K562 (cell line): ENCODE data around the gene NKX2-1. TPM values are rescaled to one million over a fixed set of nuclear protein-coding genes. Genes with fewer than 3 reads are reported as not detected.

Source experiments
- ATAC-seq: fragments of 200-7000 bp; cut with Tn5 transposase; 3 replicates; pipeline ENCODE4 v1.9.1; 2020; ENCODE audit warnings: moderate library complexity
- BruUV-seq: library from RNA; stranded (reverse); fragments of 400-500 nt; replicated peaks from 2 replicates; lab custom pipeline; 2021; lab: Mats Ljungman, UMichigan
- CTCF ChIA-PET: fragments of 300-600 bp; formaldehyde crosslinking; extraction: SDS; loops from one replicate; lab custom pipeline; 2021; ENCODE audit warnings: low intra/inter-chr PET ratio; lab: Yijun Ruan, JAX
- POLR2A ChIA-PET: fragments of 300-600, 350-650 bp; sonication (Branson Sonifier 250); formaldehyde crosslinking; extraction: SDS; loops from one replicate; lab custom pipeline; 2021; ENCODE audit warnings: antibody characterized with exemption, inconsistent platforms; lab: Yijun Ruan, JAX
- DNase-seq, 4 experiments: peaks; one replicate each; pipeline versions ENCODE4 v3.0.0 to v3.0.0-alpha.2; 2011 to 2018; ENCODE audit warnings: low spot score in 3 of 4, mixed read lengths in 3 of 4; ENCODE audit errors: extremely low read depth in 1 of 4
- FAIRE-seq: peaks from 2 replicates; lab custom pipeline; 2011; peaks lifted over from hg19 to GRCh38; lab: Jason Lieb, UNC
- H2AFZ ChIP-seq: 2 replicates; pipeline ENCODE4 v1.6.0; 2011; ENCODE audit warnings: low read depth, low read length, control low read depth, inconsistent platforms
- H3K27ac ChIP-seq: fragments of 200-600 bp; 3 replicates; pipeline ENCODE4 v1.8.0; 2011; ENCODE audit warnings: low read depth, mild to moderate bottlenecking, control low read depth, inconsistent platforms, low read length, moderate library complexity, mixed read lengths; ENCODE audit errors: extremely low read depth
- H3K27me3 ChIP-seq, 2 experiments: fragments of 300-600 bp in 1 of 2; 2 replicates in 1 of 2; 3 replicates in 1 of 2; pipeline versions ENCODE4 v1.6.0 to v1.8.0; 2011; ENCODE audit warnings: inconsistent platforms in 2 of 2, low read length in 2 of 2, mild to moderate bottlenecking in 1 of 2, mixed read lengths in 1 of 2, moderate library complexity in 1 of 2; ENCODE audit not compliant: control insufficient read depth in 2 of 2, insufficient read depth in 2 of 2
- H3K36me3 ChIP-seq: fragments of 300-600 bp; 3 replicates; pipeline ENCODE4 v1.8.0; 2011; ENCODE audit warnings: mild to moderate bottlenecking, low read length, inconsistent platforms; ENCODE audit not compliant: control insufficient read depth, insufficient read depth
- H3K4me1 ChIP-seq, 2 experiments: fragments of 200-600 bp in 1 of 2; replicated peaks in 1 of 2; 2 replicates in 1 of 2; 3 replicates in 1 of 2; pipeline versions ENCODE4 v1.5.1 to v1.8.0; 2011; ENCODE audit warnings: inconsistent platforms in 2 of 2, low read length in 2 of 2, mild to moderate bottlenecking in 1 of 2, mixed read lengths in 1 of 2, moderate library complexity in 1 of 2; ENCODE audit not compliant: control insufficient read depth in 2 of 2, insufficient read depth in 2 of 2
- H3K4me2 ChIP-seq: 2 replicates; pipeline ENCODE4 v1.6.1; 2011; ENCODE audit warnings: low read length, control low read depth, inconsistent platforms, mixed read lengths; ENCODE audit not compliant: insufficient read depth
- H3K4me3 ChIP-seq: fragments of 200-600 bp; sonication (generic), shearing (Covaris generic); 2 replicates; pipeline ENCODE4 v1.5.1; 2016; ENCODE audit warnings: control low read depth, inconsistent platforms
- H3K79me2 ChIP-seq: fragments of 200-600 bp; 3 replicates; pipeline ENCODE4 v1.8.0; 2011; ENCODE audit warnings: low read length, inconsistent platforms; ENCODE audit not compliant: control insufficient read depth, insufficient read depth
- H3K9ac ChIP-seq, 2 experiments: 2 replicates each; pipeline versions ENCODE4 v1.6.0 to v1.6.1; 2011; ENCODE audit warnings: low read depth in 2 of 2, low read length in 2 of 2, control low read depth in 1 of 2, inconsistent platforms in 1 of 2, mild to moderate bottlenecking in 1 of 2, mixed read lengths in 1 of 2; ENCODE audit not compliant: insufficient read depth in 1 of 2
- H3K9me1 ChIP-seq: one replicate; pipeline ENCODE4 v1.6.0; 2011; ENCODE audit warnings: inconsistent platforms, mild to moderate bottlenecking, low read length, moderate library complexity; ENCODE audit not compliant: control insufficient read depth, insufficient read depth
- H3K9me3 ChIP-seq: replicated peaks from 2 replicates; pipeline ENCODE4 v1.5.1; 2011; ENCODE audit warnings: low read depth, low read length, inconsistent platforms; ENCODE audit not compliant: control insufficient read depth, insufficient read depth
- H4K20me1 ChIP-seq: replicated peaks from 2 replicates; pipeline ENCODE4 v1.6.1; 2011; ENCODE audit warnings: low read length, inconsistent platforms, mixed read lengths; ENCODE audit not compliant: control insufficient read depth, insufficient read depth
- FUS ChIP-seq: fragments of 200-400 bp; formaldehyde crosslinking; optimal IDR thresholded peaks from 2 replicates; pipeline ENCODE3; 2017; ENCODE audit warnings: low read depth, low read length
- JUN ChIP-seq, 2 experiments: sonication (generic) in 1 of 2; formaldehyde crosslinking in 1 of 2; IDR thresholded peaks; 2 replicates each; pipeline versions ENCODE4 v1.6.1 to v1.8.0; 2012 to 2022; ENCODE audit warnings: borderline replicate concordance in 2 of 2, mild to moderate bottlenecking in 2 of 2, improper control_type of control experiment in 1 of 2, low read depth in 1 of 2, low read length in 1 of 2, missing genetic modification reagents in 1 of 2
- MAFF ChIP-seq: IDR thresholded peaks from 2 replicates; pipeline ENCODE4 v1.6.1; 2012; ENCODE audit warnings: low read length, improper control_type of control experiment
- MCM7 ChIP-seq, 2 experiments: fragments of 450-650 bp; IDR thresholded peaks; 2 replicates each; pipeline ENCODE4 v1.6.1; 2016 to 2018
- NFYB ChIP-seq: IDR thresholded peaks from 2 replicates; pipeline ENCODE4 v1.6.1; 2011; ENCODE audit warnings: mild to moderate bottlenecking, moderate library complexity; ENCODE audit not compliant: insufficient read length; ENCODE audit errors: extremely low read depth
- POLR2AphosphoS2 ChIP-seq: IDR thresholded peaks from 2 replicates; pipeline ENCODE4 v1.6.1; 2012; ENCODE audit warnings: low read length, improper control_type of control experiment
- SAFB ChIP-seq: fragments of 200-400 bp; formaldehyde crosslinking; IDR thresholded peaks from 2 replicates; pipeline ENCODE4 v1.6.1; 2017; ENCODE audit warnings: low read depth, low read length, borderline replicate concordance
- SETDB1 ChIP-seq: IDR thresholded peaks from one replicate; pipeline ENCODE4 v1.6.1; 2012; ENCODE audit warnings: low read length, control low read depth, inconsistent platforms
- ZNF311 ChIP-seq: fragments of 250-450 bp; sonication (Bioruptor Pico); IDR thresholded peaks from 2 replicates; pipeline ENCODE4 v1.4.0; 2020; ENCODE audit warnings: mild to moderate bottlenecking, moderate library complexity
- WGBS: fragments of 100-300 bp; shearing (Covaris generic); methylation state at CpG from one replicate; pipeline ENCODE4 v1.1.6; 2016; ENCODE audit warnings: low coverage, mixed read lengths; ENCODE audit not compliant: insufficient coverage; ENCODE audit errors: missing lambda C conversion rate; 5-methylcytosine and 5-hydroxymethylcytosine counted together
- in situ Hi-C: fragments of 300-500 bp; cut with MboI; formaldehyde crosslinking; loops from 4 replicates; pipeline ENCODE4 v1.15.0; 2018; ENCODE audit warnings: inconsistent platforms, mixed read lengths
- intact Hi-C: fragments of 100-400 bp; cut with micrococcal nuclease; formaldehyde crosslinking; loops from 2 replicates; pipeline ENCODE4 v1.14.2; 2022
- polyA plus RNA-seq, 8 experiments: library from polyadenylated mRNA; depleted of rRNA in 4 of 8; stranded (reverse) in 5 of 8; unstranded in 3 of 8; fragments of >200 nt; fragmentation: Nextera tagmentation in 2 of 8; fragmentation: Illumina TruSeq in 1 of 8; extraction: Ambion mirVana in 2 of 8; extraction: Trizol in 1 of 8; gene quantifications; 2 replicates each; pipeline versions ENCODE4 v1.2.1 to v1.2.3, GENCODE V29; 2011 to 2014; ENCODE audit warnings: inconsistent platforms in 1 of 8, missing spikeins in 1 of 8
- total RNA-seq, 7 experiments: library from RNA; depleted of rRNA in 6 of 7; stranded (reverse); fragments of >200 nt in 6 of 7; fragmentation: Illumina TruSeq in 2 of 7; extraction: Trizol in 2 of 7; gene quantifications; 2 replicates each; pipeline versions ENCODE4 v1.2.1 to v1.2.3, GENCODE V29; 2011 to 2021; ENCODE audit warnings: low replicate concordance in 1 of 7
- TF ChIP-seq, protein P1 (sequence below): fragments of 250-450 bp; sonication (Bioruptor Pico); IDR thresholded peaks from 2 replicates; pipeline ENCODE4 v1.4.0; 2020; ENCODE audit warnings: mild to moderate bottlenecking, moderate library complexity
- TF ChIP-seq, protein P2 (sequence below): sonication (generic); formaldehyde crosslinking; IDR thresholded peaks from 2 replicates; pipeline ENCODE4 v1.8.1; 2022; ENCODE audit warnings: missing genetic modification reagents
- TF ChIP-seq, protein P3 (sequence below): fragments of 200-800 bp; sonication (Bioruptor generic); IDR thresholded peaks from 2 replicates; pipeline ENCODE4 v1.6.1; 2017; ENCODE audit warnings: missing genetic modification characterization, missing compliant biosample characterization

NKX2-1 gene
- total and polyA plus RNA-seq, 9 of the 15 experiments (the other 6 are each of a cell fraction or from before 2014, with no cell fraction given), result 0.11 TPM; not detected in 8

DNA sequence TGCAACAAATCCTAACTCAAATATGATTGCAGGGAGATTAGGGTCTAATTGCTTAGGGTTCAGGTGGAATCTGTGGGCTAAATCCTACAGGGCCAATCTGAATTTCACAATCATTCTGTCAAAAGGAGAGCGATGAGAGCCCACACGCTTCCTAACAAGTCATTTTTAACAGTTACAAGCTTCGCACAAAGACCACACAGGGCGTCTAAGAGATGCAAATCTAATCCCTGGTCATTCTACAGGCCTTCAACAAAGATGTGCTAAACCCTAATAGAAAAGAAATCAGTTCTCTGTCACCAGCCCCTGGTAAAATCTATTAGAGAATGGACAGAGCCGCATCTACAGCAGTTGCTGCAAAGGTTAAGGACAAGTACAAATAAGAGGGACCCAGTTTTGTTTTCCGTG lies 15.3 kb downstream of the NKX2-1 start:
- Histone ChIP-seq H3K9ac (no peak overlapping the region), H3K9me1 (no peaks in the 10 kb centered on the region), H3K4me1 (no peaks in the 10 kb centered on the region; a peak in 2 of 5 replicates), H3K4me3 (no peak overlapping the region), H2AFZ (no peak overlapping the region), H3K36me3 (no peaks in the 10 kb centered on the region), H3K4me2 (no peak overlapping the region), H3K27ac (no peak overlapping the region), H3K79me2 (no peaks in the 10 kb centered on the region), H4K20me1 (no peaks in the 10 kb centered on the region), H3K9me3 (no peaks in the 10 kb centered on the region), H3K27me3 (peaks cover 26 to 41% of the 10 kb centered on the region in 2 experiments)
- in situ Hi-C loops (no loop called here), intact Hi-C loops (no loop called here)
- DNase-seq (no peak), FAIRE-seq (no peak), ATAC-seq (no peak)
- CTCF ChIA-PET, result no interaction called here
- no TSS peak for BruUV-seq
- POLR2A ChIA-PET, result no interaction called here
- 8% methylated on average over 6 of the region's 6 CpGs for whole genome bisulfite sequencing
- no peak for TF ChIP-seq MAFF
- no peak for TF ChIP-seq MCM7 (IDR thresholded peaks at IDR 0.05)
- TF ChIP-seq, protein P1, sequence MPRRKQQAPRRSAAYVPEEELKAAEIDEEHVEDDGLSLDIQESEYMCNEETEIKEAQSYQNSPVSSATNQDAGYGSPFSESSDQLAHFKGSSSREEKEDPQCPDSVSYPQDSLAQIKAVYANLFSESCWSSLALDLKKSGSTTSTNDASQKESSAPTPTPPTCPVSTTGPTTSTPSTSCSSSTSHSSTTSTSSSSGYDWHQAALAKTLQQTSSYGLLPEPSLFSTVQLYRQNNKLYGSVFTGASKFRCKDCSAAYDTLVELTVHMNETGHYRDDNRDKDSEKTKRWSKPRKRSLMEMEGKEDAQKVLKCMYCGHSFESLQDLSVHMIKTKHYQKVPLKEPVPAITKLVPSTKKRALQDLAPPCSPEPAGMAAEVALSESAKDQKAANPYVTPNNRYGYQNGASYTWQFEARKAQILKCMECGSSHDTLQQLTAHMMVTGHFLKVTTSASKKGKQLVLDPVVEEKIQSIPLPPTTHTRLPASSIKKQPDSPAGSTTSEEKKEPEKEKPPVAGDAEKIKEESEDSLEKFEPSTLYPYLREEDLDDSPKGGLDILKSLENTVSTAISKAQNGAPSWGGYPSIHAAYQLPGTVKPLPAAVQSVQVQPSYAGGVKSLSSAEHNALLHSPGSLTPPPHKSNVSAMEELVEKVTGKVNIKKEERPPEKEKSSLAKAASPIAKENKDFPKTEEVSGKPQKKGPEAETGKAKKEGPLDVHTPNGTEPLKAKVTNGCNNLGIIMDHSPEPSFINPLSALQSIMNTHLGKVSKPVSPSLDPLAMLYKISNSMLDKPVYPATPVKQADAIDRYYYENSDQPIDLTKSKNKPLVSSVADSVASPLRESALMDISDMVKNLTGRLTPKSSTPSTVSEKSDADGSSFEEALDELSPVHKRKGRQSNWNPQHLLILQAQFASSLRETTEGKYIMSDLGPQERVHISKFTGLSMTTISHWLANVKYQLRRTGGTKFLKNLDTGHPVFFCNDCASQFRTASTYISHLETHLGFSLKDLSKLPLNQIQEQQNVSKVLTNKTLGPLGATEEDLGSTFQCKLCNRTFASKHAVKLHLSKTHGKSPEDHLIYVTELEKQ (CRISPR knock-in tag), result no peak
- TF ChIP-seq, protein P2, sequence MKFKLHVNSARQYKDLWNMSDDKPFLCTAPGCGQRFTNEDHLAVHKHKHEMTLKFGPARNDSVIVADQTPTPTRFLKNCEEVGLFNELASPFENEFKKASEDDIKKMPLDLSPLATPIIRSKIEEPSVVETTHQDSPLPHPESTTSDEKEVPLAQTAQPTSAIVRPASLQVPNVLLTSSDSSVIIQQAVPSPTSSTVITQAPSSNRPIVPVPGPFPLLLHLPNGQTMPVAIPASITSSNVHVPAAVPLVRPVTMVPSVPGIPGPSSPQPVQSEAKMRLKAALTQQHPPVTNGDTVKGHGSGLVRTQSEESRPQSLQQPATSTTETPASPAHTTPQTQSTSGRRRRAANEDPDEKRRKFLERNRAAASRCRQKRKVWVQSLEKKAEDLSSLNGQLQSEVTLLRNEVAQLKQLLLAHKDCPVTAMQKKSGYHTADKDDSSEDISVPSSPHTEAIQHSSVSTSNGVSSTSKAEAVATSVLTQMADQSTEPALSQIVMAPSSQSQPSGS (CRISPR knock-in tag), result no peak
- no peak for TF ChIP-seq NFYB
- TF ChIP-seq FUS, result no peak
- no peak for TF ChIP-seq POLR2AphosphoS2
- no peak for TF ChIP-seq ZNF311 (CRISPR knock-in tag)
- TF ChIP-seq, protein P3, sequence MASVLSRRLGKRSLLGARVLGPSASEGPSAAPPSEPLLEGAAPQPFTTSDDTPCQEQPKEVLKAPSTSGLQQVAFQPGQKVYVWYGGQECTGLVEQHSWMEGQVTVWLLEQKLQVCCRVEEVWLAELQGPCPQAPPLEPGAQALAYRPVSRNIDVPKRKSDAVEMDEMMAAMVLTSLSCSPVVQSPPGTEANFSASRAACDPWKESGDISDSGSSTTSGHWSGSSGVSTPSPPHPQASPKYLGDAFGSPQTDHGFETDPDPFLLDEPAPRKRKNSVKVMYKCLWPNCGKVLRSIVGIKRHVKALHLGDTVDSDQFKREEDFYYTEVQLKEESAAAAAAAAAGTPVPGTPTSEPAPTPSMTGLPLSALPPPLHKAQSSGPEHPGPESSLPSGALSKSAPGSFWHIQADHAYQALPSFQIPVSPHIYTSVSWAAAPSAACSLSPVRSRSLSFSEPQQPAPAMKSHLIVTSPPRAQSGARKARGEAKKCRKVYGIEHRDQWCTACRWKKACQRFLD, result no peak
- TF ChIP-seq SAFB, result no peak
- no peak for TF ChIP-seq JUN (IDR thresholded peaks at IDR 0.05; ENCODE audit: borderline replicate concordance, low read depth, low read length)
- no peak for TF ChIP-seq JUN (CRISPR knock-in tag; IDR thresholded peaks at IDR 0.05; ENCODE audit: borderline replicate concordance)
- no peak for TF ChIP-seq SETDB1
- TF ChIP-seq, all 486 proteins: peak for 0
